HG03460 (cell line): ENCODE data around the gene UPF3A.
"Not testable (repeated sequence)": the region's sequence is repeated elsewhere in the genome, so short reads cannot be mapped to it uniquely, and the experiment has no call there.

Source experiments
- ATAC-seq: cut with Tn5 transposase; IDR thresholded peaks from one replicate; pipeline ENCODE4 v1.9.1; 2021; ENCODE audit not compliant: unreplicated experiment

UPF3A gene

GRCh38 chr13:114328595-114328994 is 47.2 kb downstream of the UPF3A start:
- no peak for ATAC-seq

GRCh38 chr13:114330086-114330485 is 48.7 kb downstream of the UPF3A start:
- no peak for ATAC-seq

GRCh38 chr13:114333881-114334280 is 52.5 kb downstream of the UPF3A start:
- not testable (repeated sequence) for ATAC-seq

DNA sequence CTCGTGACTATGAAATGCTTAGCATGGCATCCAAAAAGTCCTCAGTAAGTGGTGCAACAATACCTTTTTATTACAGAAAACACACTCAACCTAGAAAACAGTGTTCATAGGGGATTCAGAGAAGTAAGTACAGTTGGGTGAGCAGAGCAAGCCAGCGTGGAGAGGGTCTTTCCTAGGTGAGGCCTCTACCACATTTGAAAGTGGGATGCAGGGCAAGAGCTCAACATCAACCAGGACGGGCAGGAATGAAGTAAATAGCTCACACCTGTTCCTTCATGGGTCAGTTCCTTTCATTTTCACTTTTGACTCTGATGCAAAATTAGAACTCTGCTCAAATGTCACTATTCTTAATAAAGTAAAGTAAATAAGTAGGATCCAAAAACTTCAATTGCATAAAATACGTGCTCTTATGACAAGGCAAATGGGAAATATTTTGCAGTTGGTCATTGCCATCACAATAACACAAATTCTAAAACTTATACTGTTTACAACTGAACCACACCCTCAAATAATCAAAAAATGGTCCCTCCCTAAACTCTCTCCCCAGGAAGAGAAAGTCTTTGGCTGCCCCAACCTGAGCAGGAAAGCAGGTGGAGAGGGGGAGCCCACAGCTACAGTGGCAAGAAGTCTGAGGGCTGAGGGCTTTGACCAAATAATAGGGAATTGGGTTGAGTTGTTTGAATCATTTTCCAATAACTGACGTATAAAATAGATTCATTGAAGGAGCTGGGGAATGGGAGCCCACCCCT is 53.1 kb downstream of the UPF3A start:
- no peak for ATAC-seq

DNA sequence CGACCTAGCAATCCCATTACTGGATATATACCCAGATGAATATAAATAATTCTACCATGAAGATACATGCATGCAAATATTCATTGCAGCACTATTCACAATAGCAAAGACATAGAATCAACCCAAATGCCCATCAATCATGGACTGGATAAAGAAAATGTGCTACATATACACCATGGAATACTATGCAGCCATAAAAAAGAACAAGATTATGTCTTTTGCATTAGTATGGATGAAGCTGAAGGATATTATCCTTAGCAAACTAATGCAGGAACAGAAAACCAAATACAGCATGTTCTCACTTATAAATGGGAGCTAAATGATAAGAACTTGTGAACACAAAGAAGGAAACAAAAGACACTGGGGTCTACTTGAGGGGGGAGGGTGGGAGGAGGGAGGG is 55.1 kb downstream of the UPF3A start:
- not testable (repeated sequence) for ATAC-seq

- ATAC-seq: no peak
Measured at GRCh38 chr13:114338959-114339358, 57.6 kb downstream of the UPF3A start.

DNA sequence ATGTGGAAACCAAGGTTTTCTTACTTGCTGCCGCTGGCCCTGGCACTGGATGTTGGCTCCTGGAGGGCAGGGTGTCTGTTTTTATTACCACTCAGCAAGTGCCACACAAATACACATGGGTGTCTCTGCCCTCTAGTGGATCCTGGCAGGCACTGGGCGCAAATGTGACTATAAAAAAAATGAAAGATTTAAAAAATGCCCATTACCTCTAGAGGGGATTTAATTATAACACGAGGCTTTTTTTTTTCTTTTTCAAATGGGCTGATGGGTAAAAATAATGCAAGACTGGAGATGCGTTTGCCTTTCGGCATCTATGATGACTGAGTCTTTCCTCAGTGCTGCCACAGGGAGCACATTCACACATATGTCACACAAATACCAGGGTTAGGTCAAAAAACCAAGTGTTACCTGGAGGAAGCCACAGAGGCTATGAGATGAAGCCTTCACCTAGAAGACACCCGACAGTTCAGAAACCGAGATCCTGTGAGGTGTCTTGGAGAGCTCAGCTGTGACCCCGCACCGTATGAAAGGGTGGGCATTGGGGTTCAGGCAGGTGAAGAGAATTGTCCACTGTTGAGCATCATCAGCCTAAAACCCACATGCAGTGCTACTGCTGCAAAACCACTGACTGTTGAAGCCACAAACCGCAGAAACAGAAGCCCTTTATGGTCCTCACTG is 58.6 kb downstream of the UPF3A start:
- ATAC-seq: no peak

- no peak for ATAC-seq
Measured at GRCh38 chr13:114341003-114341777, 59.8 kb downstream of the UPF3A start.

GRCh38 chr13:114347256-114347655 is 65.9 kb downstream of the UPF3A start:
- ATAC-seq: not testable (repeated sequence)

- ATAC-seq: not testable (repeated sequence)
Measured at GRCh38 chr13:114352763-114353162, 71.4 kb downstream of the UPF3A start.

DNA sequence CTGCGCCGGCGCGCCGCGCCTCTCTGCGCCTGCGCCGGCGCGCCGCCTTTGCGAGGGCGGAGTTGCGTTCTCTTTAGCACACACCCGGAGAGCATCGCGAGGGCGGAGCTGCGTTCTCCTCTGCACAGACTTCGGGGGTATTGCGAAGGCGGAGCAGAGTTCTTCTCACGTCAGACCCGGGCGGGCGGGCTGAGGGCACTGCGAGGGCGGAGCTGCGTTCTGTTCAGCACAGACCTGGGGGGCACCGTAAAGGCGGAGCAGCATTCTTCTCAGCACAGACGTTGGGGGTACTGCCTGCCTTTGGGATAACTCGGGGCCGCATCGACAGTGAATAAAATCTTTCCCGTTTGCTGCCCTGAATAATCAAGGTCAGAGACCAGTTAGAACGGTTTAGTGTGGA is 72.0 kb downstream of the UPF3A start:
- ATAC-seq: not testable (repeated sequence)
